Loucy (cell line): ENCODE data around the gene NAT14.

Experiments used
- CTCF ChIP-seq: fragments of 200-600 bp; sonication (generic); conservative IDR thresholded peaks from 2 replicates; pipeline ENCODE4 v1.5.1; 2014; ENCODE audit warnings: mild to moderate bottlenecking, antibody characterized with exemption, low read length
- EZH2phosphoT487 ChIP-seq: fragments of 200-600 bp; IDR thresholded peaks from 2 replicates; pipeline ENCODE4 v1.6.1; 2018; ENCODE audit warnings: antibody characterized with exemption, mild to moderate bottlenecking, moderate library complexity, borderline replicate concordance

DNA sequence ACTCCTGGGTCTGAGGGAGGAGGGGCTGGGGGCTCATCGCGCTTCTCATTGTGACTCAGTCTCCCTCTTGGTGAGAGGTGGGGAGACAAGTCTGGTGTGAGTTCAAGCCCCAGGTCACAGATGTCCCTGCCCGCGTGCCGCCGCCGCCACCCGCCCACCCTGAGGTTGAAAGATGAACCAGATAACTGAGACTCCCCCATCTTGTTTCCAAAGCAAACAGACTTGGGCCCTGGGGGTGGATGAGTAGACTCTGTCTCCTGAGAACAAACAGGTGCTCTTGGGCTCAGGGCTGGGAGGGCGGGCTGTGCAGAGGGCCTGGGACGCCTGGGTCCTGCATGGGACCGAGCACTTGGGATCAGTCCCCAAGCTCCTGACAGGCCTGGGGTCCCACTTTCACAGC is 51.4 kb downstream of the NAT14 start:
- TF ChIP-seq CTCF (no peak), EZH2phosphoT487 (no peak)
